Measurements from ENCODE around the gene CASQ2. TPM values are rescaled to one million over a fixed set of nuclear protein-coding genes. Genes with fewer than 3 reads are reported as not detected.

CASQ2 gene
- total RNA-seq, 1 donor from 2014 or later = not detected

DNA sequence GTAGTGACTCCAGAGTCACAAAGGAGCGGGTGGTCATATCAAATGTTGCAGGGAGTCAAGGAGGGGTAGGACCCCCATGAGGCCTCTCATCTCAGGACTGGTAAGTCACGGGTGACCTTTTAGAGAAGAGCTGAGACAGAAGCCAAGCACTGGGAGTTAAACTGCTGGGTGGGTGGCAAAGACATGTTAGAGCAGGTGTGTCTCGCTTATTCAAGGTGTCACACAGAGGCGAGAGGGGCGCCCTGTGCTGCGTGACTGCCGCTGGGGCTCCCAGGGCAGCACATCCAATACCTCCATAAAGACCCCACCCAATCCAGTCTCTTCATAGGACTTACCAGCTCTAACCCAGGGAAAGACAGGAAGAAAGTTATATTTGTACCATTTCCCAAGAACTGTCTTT lies 15.2 kb downstream of the CASQ2 start:
- H3K4me3 Mint-ChIP-seq (ENCODE audit: low read depth) = no peak overlapping the region
- TF ChIP-seq, protein P1, sequence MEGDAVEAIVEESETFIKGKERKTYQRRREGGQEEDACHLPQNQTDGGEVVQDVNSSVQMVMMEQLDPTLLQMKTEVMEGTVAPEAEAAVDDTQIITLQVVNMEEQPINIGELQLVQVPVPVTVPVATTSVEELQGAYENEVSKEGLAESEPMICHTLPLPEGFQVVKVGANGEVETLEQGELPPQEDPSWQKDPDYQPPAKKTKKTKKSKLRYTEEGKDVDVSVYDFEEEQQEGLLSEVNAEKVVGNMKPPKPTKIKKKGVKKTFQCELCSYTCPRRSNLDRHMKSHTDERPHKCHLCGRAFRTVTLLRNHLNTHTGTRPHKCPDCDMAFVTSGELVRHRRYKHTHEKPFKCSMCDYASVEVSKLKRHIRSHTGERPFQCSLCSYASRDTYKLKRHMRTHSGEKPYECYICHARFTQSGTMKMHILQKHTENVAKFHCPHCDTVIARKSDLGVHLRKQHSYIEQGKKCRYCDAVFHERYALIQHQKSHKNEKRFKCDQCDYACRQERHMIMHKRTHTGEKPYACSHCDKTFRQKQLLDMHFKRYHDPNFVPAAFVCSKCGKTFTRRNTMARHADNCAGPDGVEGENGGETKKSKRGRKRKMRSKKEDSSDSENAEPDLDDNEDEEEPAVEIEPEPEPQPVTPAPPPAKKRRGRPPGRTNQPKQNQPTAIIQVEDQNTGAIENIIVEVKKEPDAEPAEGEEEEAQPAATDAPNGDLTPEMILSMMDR (IDR thresholded peaks at IDR 0.05; ENCODE audit: unreplicated experiment) = no peak
- no peaks in the 10 kb centered on the region for H3K4me1 Mint-ChIP-seq (ENCODE audit: low read depth)
- H3K36me3 Mint-ChIP-seq (ENCODE audit: insufficient read depth) = no peaks in the 10 kb centered on the region
- DNase-seq (ENCODE audit: low spot score, unreplicated experiment) = no peak
- H3K27ac Mint-ChIP-seq = no peak overlapping the region
- peaks cover 4% of the 10 kb centered on the region for H3K27me3 Mint-ChIP-seq
- no peaks in the 10 kb centered on the region for H3K9me3 Mint-ChIP-seq (ENCODE audit: low read depth)

DNA sequence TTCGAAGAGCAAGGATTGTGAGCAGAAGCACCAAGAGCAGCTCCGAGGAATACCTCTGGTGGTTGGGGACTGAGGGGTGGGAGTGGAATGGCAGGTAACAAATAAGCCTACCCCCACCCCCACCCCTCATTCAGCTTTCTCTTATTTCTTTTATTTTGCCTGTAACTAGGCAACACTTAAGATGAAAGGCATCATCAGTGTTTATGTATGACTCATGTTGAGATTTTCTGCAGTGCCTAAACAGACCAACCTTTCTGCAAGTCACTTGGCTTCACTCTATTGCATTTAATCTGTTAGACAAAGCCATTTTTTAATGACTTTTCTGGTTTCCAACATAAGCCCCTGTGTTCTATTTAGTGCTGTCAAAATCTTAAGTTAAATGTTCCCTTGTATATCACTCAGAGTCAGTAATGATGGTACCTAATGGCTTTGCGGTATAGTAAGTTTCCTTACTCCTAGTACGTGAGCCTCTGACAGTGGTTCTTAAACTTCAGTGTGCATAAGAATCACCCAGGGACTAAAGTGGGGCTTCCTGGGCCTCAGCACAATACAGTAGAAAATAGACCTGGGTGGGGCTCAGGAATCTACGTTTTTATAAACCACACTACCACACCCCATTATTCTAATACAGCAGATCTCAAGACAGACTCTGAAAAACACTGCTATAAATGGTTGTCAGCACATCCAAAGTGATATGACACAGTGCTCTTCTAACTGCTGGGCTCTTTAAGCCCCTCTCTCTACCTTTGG lies 19.9 kb downstream of the CASQ2 start:
- Mint-ChIP-seq H3K4me3 (ENCODE audit: low read depth) (no peak overlapping the region), H3K4me1 (ENCODE audit: low read depth) (no peaks in the 10 kb centered on the region), H3K27ac (no peak overlapping the region), H3K36me3 (ENCODE audit: insufficient read depth) (no peaks in the 10 kb centered on the region), H3K27me3 (peaks cover 4% of the 10 kb centered on the region), H3K9me3 (ENCODE audit: low read depth) (peaks cover 3% of the 10 kb centered on the region)
- DNase-seq (ENCODE audit: low spot score, unreplicated experiment) = no peak
- TF ChIP-seq, protein P1 (IDR thresholded peaks at IDR 0.05; ENCODE audit: unreplicated experiment) = no peak

DNA sequence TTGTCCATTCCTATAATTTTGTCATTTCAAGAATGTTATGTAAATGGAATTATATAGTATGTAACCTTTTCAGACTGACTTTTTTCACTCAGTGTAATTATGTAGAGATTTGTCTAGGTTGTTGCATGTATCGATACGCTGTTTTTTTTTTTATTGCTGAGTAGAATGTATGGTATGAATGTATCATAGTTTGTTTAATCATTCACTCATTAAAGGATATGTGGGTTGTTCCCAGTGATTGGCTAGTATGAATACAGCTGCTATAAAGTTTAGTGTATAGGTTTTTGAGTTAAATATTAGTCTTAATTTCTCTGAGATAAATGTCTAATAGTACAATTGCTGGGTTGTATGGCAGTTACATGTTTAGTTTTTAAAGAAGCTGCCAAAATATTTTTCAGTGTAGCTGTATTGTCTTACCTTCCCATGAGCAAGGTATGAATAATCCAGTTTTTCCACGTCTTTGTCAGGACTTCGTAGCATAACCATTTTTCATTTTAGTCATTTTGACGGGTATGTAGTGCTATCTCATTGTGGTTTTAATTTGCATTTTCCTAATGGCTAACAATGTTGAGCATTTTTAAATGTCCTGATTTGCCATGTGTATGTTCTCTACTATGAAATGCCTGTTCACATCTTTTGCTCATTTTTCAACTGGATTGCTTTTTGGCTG lies 22.4 kb downstream of the CASQ2 start:
- peaks cover 3% of the 10 kb centered on the region for H3K9me3 Mint-ChIP-seq (ENCODE audit: low read depth)
- H3K36me3 Mint-ChIP-seq (ENCODE audit: insufficient read depth) = no peaks in the 10 kb centered on the region
- H3K27me3 Mint-ChIP-seq = no peaks in the 10 kb centered on the region
- H3K27ac Mint-ChIP-seq = no peak overlapping the region
- DNase-seq (ENCODE audit: low spot score, unreplicated experiment) = no peak
- TF ChIP-seq, protein P1 (IDR thresholded peaks at IDR 0.05; ENCODE audit: unreplicated experiment) = no peak
- no peaks in the 10 kb centered on the region for H3K4me1 Mint-ChIP-seq (ENCODE audit: low read depth)
- no peak overlapping the region for H3K4me3 Mint-ChIP-seq (ENCODE audit: low read depth)

DNA sequence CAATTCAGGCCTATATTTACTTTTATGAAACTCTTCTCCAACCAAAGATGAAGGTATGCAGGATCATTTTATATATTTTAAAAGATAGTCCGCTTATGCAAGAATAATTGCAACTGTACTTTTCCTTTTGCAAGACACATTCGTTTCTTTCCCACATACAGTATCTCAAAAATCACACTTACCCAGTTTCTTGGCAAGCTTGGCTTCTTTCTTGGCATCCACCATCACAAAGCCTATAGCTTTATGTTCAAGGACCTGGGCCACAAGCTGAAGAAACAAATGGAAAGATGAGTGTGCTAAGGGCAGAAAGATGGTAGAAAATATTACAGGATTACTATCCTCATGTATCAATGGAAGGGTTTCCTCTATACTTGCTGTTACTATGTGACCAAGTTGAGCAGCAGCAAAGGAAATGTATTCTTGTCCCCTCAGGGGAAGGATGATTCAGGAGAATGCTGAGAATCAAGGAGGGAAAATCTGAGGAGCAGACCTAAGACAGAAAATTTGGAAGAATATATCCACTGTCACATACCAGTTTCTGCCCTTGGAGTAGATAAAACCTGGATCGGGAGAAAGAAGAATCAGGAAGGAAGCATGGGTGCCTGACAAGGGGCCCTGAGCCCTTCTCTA lies 23.8 kb downstream of the CASQ2 start:
- H3K9me3 Mint-ChIP-seq (ENCODE audit: low read depth) = peaks cover 3% of the 10 kb centered on the region
- H3K4me3 Mint-ChIP-seq (ENCODE audit: low read depth) = no peak overlapping the region
- no peak for DNase-seq (ENCODE audit: low spot score, unreplicated experiment)
- no peak overlapping the region for H3K27ac Mint-ChIP-seq
- peaks cover 2% of the 10 kb centered on the region for H3K27me3 Mint-ChIP-seq
- TF ChIP-seq, protein P1 (IDR thresholded peaks at IDR 0.05; ENCODE audit: unreplicated experiment) = no peak
- no peaks in the 10 kb centered on the region for H3K4me1 Mint-ChIP-seq (ENCODE audit: low read depth)
- no peaks in the 10 kb centered on the region for H3K36me3 Mint-ChIP-seq (ENCODE audit: insufficient read depth)

DNA sequence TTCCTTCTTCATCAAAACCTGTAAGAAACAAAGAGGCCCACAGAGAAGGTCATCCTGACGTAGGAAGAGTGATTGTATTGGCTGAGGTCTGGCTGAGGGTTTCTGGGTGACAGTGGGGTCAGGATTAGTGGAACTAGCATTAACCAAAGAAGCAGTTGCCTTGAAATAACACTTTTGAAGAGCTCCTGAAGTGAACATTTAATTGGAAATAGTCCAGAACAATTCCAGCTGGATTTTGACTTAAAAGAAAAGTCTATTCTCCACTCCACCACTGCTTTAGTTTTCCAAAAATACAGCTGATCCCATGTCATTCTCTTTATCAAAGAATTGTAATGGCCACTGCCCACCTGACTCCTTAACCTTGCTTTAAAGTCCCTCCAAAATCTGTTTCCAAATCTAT lies 27.7 kb downstream of the CASQ2 start:
- Mint-ChIP-seq H3K27ac (no peak overlapping the region), H3K9me3 (ENCODE audit: low read depth) (no peaks in the 10 kb centered on the region), H3K36me3 (ENCODE audit: insufficient read depth) (no peaks in the 10 kb centered on the region), H3K27me3 (peaks cover 2% of the 10 kb centered on the region), H3K4me1 (ENCODE audit: low read depth) (no peaks in the 10 kb centered on the region), H3K4me3 (ENCODE audit: low read depth) (no peak overlapping the region)
- TF ChIP-seq, protein P1 (IDR thresholded peaks at IDR 0.05; ENCODE audit: unreplicated experiment) = no peak
- no peak for DNase-seq (ENCODE audit: low spot score, unreplicated experiment)
